HepG2 (cell line): ENCODE results near the gene MAPK11. TPM values are rescaled to one million over a fixed set of nuclear protein-coding genes. Genes with fewer than 3 reads are reported as not detected.

Experiments used
- CBX1 ChIP-seq: IDR thresholded peaks from one replicate; pipeline ENCODE4 v1.6.1; 2016; ENCODE audit warnings: antibody characterized with exemption, low read depth
- ERF ChIP-seq: IDR thresholded peaks from 2 replicates; pipeline ENCODE4 v1.6.1; 2018; ENCODE audit warnings: missing biosample characterization, missing genetic modification reagents
- HCFC1 ChIP-seq: fragments of 150-350 bp; IDR thresholded peaks from 2 replicates; pipeline ENCODE4 v1.6.1; 2014; ENCODE audit warnings: low read depth, low read length
- KLF15 ChIP-seq: sonication (generic); formaldehyde crosslinking; IDR thresholded peaks from 2 replicates; pipeline ENCODE4 v1.8.1; 2023; ENCODE audit warnings: borderline replicate concordance, mild to moderate bottlenecking, inconsistent platforms, missing genetic modification reagents, mixed read lengths
- RNF2 ChIP-seq: fragments of 450-650 bp; conservative IDR thresholded peaks from 2 replicates; pipeline ENCODE4 v1.6.1; 2016; ENCODE audit warnings: low read depth
- SRSF9 ChIP-seq: fragments of 200-400 bp; formaldehyde crosslinking; IDR thresholded peaks from 2 replicates; pipeline ENCODE4 v1.6.1; 2018; ENCODE audit warnings: borderline replicate concordance, mild to moderate bottlenecking, low read depth, low read length; ENCODE audit not compliant: insufficient read depth, poor library complexity, severe bottlenecking
- TSC22D2 ChIP-seq: sonication (generic); formaldehyde crosslinking; IDR thresholded peaks from 2 replicates; pipeline ENCODE4 v1.5.1; 2020; ENCODE audit warnings: missing genetic modification reagents, mild to moderate bottlenecking, borderline replicate concordance
- ZC3H13 ChIP-seq: sonication (generic); formaldehyde crosslinking; IDR thresholded peaks from 2 replicates; pipeline ENCODE4 v1.8.1; 2023; ENCODE audit warnings: mild to moderate bottlenecking, missing genetic modification reagents, moderate library complexity
- ZFP36L2 ChIP-seq: sonication (generic); formaldehyde crosslinking; IDR thresholded peaks from 2 replicates; pipeline ENCODE4 v1.4.0; 2020; ENCODE audit warnings: missing genetic modification reagents
- ZNF124 ChIP-seq: sonication (generic); formaldehyde crosslinking; IDR thresholded peaks from 2 replicates; pipeline ENCODE4 v1.4.0; 2020; ENCODE audit warnings: missing genetic modification reagents
- ZNF18 ChIP-seq: sonication (generic); formaldehyde crosslinking; IDR thresholded peaks from 2 replicates; pipeline ENCODE4 v1.8.0; 2022; ENCODE audit warnings: mild to moderate bottlenecking, missing genetic modification reagents; ENCODE audit not compliant: insufficient replicate concordance
- ZNF292 ChIP-seq: sonication (generic); formaldehyde crosslinking; IDR thresholded peaks from 2 replicates; pipeline ENCODE4 v1.8.1; 2022; ENCODE audit warnings: mild to moderate bottlenecking, low read depth, missing genetic modification reagents, borderline replicate concordance
- ZNF3 ChIP-seq: IDR thresholded peaks from 2 replicates; pipeline ENCODE4 v1.7.0; 2017; ENCODE audit warnings: inconsistent platforms
- ZNF574 ChIP-seq: sonication (generic); formaldehyde crosslinking; IDR thresholded peaks from 2 replicates; pipeline ENCODE4 v1.4.0; 2020; ENCODE audit warnings: missing genetic modification reagents
- ZNF577 ChIP-seq: sonication (generic); formaldehyde crosslinking; IDR thresholded peaks from 2 replicates; pipeline ENCODE4 v1.4.0; 2020; ENCODE audit warnings: mild to moderate bottlenecking, low read depth, missing genetic modification reagents, borderline replicate concordance
- ZUFSP ChIP-seq: sonication (generic); formaldehyde crosslinking; IDR thresholded peaks from 2 replicates; pipeline ENCODE4 v1.9.0; 2021; ENCODE audit warnings: missing genetic modification reagents, mild to moderate bottlenecking, borderline replicate concordance
- polyA plus RNA-seq, 8 experiments: library from polyadenylated mRNA; depleted of rRNA in 3 of 8; stranded (reverse) in 7 of 8; unstranded in 1 of 8; fragments of >200 nt; fragmentation: Illumina TruSeq in 4 of 8; extraction: Trizol in 4 of 8; gene quantifications; 2 replicates each; pipeline versions ENCODE4 v1.2.1 to v1.2.3, GENCODE V29; 2011 to 2016; ENCODE audit warnings: low read depth in 4 of 8, missing spikeins in 1 of 8, mixed read lengths in 1 of 8; ENCODE audit not compliant: insufficient read depth in 1 of 8
- total RNA-seq, 5 experiments: library from RNA; depleted of rRNA; stranded (reverse); fragments of >200 nt; fragmentation: Illumina TruSeq; extraction: Trizol; gene quantifications; 2 replicates each; pipeline ENCODE4 v1.2.3, GENCODE V29; 2016; ENCODE audit warnings: low read depth in 1 of 5
- TF ChIP-seq, protein P1 (sequence below): sonication (generic); formaldehyde crosslinking; IDR thresholded peaks from 2 replicates; pipeline ENCODE4 v1.5.1; 2020; ENCODE audit warnings: mild to moderate bottlenecking, missing genetic modification reagents, moderate library complexity
- TF ChIP-seq, protein P2 (sequence below): sonication (generic); formaldehyde crosslinking; IDR thresholded peaks from 2 replicates; pipeline ENCODE4 v1.4.0; 2020; ENCODE audit warnings: missing genetic modification reagents; ENCODE audit errors: not compliant biosample characterization

Gene MAPK11
- total and polyA plus RNA-seq, 2 of the 13 experiments (the other 11 are each of a cell fraction or from before 2014, with no cell fraction given), result 0.15 to 0.17 TPM

- TF ChIP-seq HCFC1 (no peak), ZFP36L2 (CRISPR knock-in tag) (no peak), ZNF577 (CRISPR knock-in tag) (no peak), TSC22D2 (CRISPR knock-in tag) (no peak), ZNF124 (CRISPR knock-in tag) (no peak), ZNF18 (CRISPR knock-in tag) (no peak), ZNF292 (CRISPR knock-in tag) (0 out of 2 replicates have a peak, but pooled peaks have one; percentile 29), RNF2 (no peak), ZC3H13 (CRISPR knock-in tag) (no peak), ZUFSP (CRISPR knock-in tag) (no peak), KLF15 (CRISPR knock-in tag) (no peak), SRSF9 (no peak), ZNF574 (CRISPR knock-in tag) (peak; percentile 65), CBX1 (no peak), ZNF3 (CRISPR knock-in tag) (no peak), ERF (no peak)
- TF ChIP-seq, protein P1, sequence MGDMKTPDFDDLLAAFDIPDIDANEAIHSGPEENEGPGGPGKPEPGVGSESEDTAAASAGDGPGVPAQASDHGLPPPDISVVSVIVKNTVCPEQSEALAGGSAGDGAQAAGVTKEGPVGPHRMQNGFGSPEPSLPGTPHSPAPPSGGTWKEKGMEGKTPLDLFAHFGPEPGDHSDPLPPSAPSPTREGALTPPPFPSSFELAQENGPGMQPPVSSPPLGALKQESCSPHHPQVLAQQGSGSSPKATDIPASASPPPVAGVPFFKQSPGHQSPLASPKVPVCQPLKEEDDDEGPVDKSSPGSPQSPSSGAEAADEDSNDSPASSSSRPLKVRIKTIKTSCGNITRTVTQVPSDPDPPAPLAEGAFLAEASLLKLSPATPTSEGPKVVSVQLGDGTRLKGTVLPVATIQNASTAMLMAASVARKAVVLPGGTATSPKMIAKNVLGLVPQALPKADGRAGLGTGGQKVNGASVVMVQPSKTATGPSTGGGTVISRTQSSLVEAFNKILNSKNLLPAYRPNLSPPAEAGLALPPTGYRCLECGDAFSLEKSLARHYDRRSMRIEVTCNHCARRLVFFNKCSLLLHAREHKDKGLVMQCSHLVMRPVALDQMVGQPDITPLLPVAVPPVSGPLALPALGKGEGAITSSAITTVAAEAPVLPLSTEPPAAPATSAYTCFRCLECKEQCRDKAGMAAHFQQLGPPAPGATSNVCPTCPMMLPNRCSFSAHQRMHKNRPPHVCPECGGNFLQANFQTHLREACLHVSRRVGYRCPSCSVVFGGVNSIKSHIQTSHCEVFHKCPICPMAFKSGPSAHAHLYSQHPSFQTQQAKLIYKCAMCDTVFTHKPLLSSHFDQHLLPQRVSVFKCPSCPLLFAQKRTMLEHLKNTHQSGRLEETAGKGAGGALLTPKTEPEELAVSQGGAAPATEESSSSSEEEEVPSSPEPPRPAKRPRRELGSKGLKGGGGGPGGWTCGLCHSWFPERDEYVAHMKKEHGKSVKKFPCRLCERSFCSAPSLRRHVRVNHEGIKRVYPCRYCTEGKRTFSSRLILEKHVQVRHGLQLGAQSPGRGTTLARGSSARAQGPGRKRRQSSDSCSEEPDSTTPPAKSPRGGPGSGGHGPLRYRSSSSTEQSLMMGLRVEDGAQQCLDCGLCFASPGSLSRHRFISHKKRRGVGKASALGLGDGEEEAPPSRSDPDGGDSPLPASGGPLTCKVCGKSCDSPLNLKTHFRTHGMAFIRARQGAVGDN (CRISPR knock-in tag), result peak; percentile 70
- TF ChIP-seq, protein P2, sequence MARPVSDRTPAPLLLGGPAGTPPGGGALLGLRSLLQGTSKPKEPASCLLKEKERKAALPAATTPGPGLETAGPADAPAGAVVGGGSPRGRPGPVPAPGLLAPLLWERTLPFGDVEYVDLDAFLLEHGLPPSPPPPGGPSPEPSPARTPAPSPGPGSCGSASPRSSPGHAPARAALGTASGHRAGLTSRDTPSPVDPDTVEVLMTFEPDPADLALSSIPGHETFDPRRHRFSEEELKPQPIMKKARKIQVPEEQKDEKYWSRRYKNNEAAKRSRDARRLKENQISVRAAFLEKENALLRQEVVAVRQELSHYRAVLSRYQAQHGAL (CRISPR knock-in tag), result no peak
Observed at GRCh38 chr22:50310949-50311444, 40.8 kb upstream of the MAPK11 start (continued).
